Uterus (tissue), 4 donors: ENCODE measurements around the gene SSBP3. TPM values are rescaled to one million over a fixed set of nuclear protein-coding genes. Genes with fewer than 3 reads are reported as not detected.
A peak's percentile ranks its signal among the peaks of the same experiment; 100 is the strongest.

Experiments
- DNase-seq, 2 donors: peaks; one replicate each; pipeline ENCODE4 v3.0.0-alpha.2; 2019 to 2020
- H3K27ac ChIP-seq, 2 donors: fragments of 200-600 bp; sonication (generic); 1 replicate in 1 of 2; 2 replicates in 1 of 2; pipeline ENCODE4 v1.5.1; 2016 to 2018
- H3K27me3 ChIP-seq, 2 donors: fragments of 200-600 bp; sonication (generic); one replicate each; pipeline ENCODE4 v1.5.1; 2018 to 2019; ENCODE audit warnings: control low read depth in 1 of 2
- H3K36me3 ChIP-seq, 2 donors: fragments of 200-600 bp; sonication (generic); one replicate each; pipeline ENCODE4 v1.5.1; 2019; ENCODE audit warnings: control low read depth in 1 of 2
- H3K4me1 ChIP-seq, 2 donors: fragments of 200-600 bp; sonication (generic); one replicate each; pipeline ENCODE4 v1.5.1; 2018 to 2019; ENCODE audit warnings: control low read depth in 1 of 2
- H3K4me3 ChIP-seq, 2 donors: fragments of 200-600 bp; sonication (generic); 1 replicate in 1 of 2; 2 replicates in 1 of 2; pipeline ENCODE4 v1.5.1; 2018 to 2019; ENCODE audit warnings: mild to moderate bottlenecking in 1 of 2
- H3K9me3 ChIP-seq, 2 donors: fragments of 200-600 bp; sonication (generic); one replicate each; pipeline ENCODE4 v1.5.1; 2019; ENCODE audit warnings: control low read depth in 1 of 2
- CTCF ChIP-seq, 4 experiments: fragments of 200-600 bp in 2 of 4; fragments of 450-650 bp in 2 of 4; sonication (generic) in 2 of 4; IDR thresholded peaks; one replicate each; pipeline ENCODE4 v1.5.1; 2016 to 2019; ENCODE audit warnings: antibody characterized with exemption in 4 of 4, mild to moderate bottlenecking in 2 of 4, moderate library complexity in 1 of 4
- POLR2A ChIP-seq, 2 donors: fragments of 450-650 bp; IDR thresholded peaks; one replicate each; pipeline ENCODE4 v1.6.1; 2016; ENCODE audit warnings: antibody characterized with exemption in 2 of 2, mild to moderate bottlenecking in 1 of 2, moderate library complexity in 1 of 2
- intact Hi-C: fragments of 100-400 bp; cut with DNase I; formaldehyde crosslinking; loops from one replicate; pipeline ENCODE4 v1.15.1; 2023; ENCODE audit warnings: low total_unique reads
- total RNA-seq, 4 donors: library from RNA; depleted of rRNA in 3 of 4; stranded (reverse); fragments of >200 nt in 3 of 4; gene quantifications; one replicate each; pipeline versions ENCODE4 v1.1.0 to v1.2.4, GENCODE V29; 2014 to 2023
- donor health status: DM: yes; HTN: yes; CAD: no.

Gene SSBP3
- total RNA-seq, 4 donors from 2014 or later: 19.7 to 125 (median 31.4) TPM

- Histone ChIP-seq H3K27me3 (no peaks in the 10 kb centered on the region), H3K36me3 (no peaks in the 10 kb centered on the region), H3K4me3 (no peak overlapping the region), H3K9me3 (no peaks in the 10 kb centered on the region), H3K27ac (peak overlapping the region; percentile 64 to 93), H3K4me1 (peaks cover 0 to 17% of the 10 kb centered on the region in 2 donors)
- DNase-seq: no peak
- TF ChIP-seq CTCF (IDR thresholded peaks at IDR 0.05): no peak
- no peak for TF ChIP-seq POLR2A (IDR thresholded peaks at IDR 0.05)
- intact Hi-C loops: no loop called here
Measured at GRCh38 chr1:54384471-54384870, 21.7 kb downstream of the SSBP3 start.

- Histone ChIP-seq H3K9me3 (no peaks in the 10 kb centered on the region), H3K4me3 (no peak overlapping the region), H3K27me3 (no peaks in the 10 kb centered on the region), H3K36me3 (no peaks in the 10 kb centered on the region), H3K27ac (no peak overlapping the region), H3K4me1 (peaks cover 6 to 24% of the 10 kb centered on the region in 2 donors)
- TF ChIP-seq CTCF (IDR thresholded peaks at IDR 0.05) (no peak), POLR2A (IDR thresholded peaks at IDR 0.05) (no peak)
- intact Hi-C loops: no loop called here
- no peak for DNase-seq
Measured at GRCh38 chr1:54381524-54381923, 24.7 kb downstream of the SSBP3 start.

- no peak for DNase-seq
- TF ChIP-seq POLR2A (IDR thresholded peaks at IDR 0.05): no peak
- TF ChIP-seq CTCF (IDR thresholded peaks at IDR 0.05): no peak
- H3K4me3 ChIP-seq: no peak overlapping the region
- no peaks in the 10 kb centered on the region for H3K9me3 ChIP-seq
- peak overlapping the region; percentile 18 to 53 for H3K27ac ChIP-seq
- H3K4me1 ChIP-seq: peaks cover 12 to 24% of the 10 kb centered on the region in 2 donors
- no peaks in the 10 kb centered on the region for H3K27me3 ChIP-seq
- no peaks in the 10 kb centered on the region for H3K36me3 ChIP-seq
- intact Hi-C loops: no loop called here
Measured at GRCh38 chr1:54380290-54380882, 25.8 kb downstream of the SSBP3 start.

- intact Hi-C loops: no loop called here
Measured at GRCh38 chr1:54379555-54380289, 26.5 kb downstream of the SSBP3 start.

More at GRCh38 chr1:54379555-54380289, 26.5 kb downstream of the SSBP3 start:
- TF ChIP-seq CTCF (IDR thresholded peaks at IDR 0.05) (no peak), POLR2A (IDR thresholded peaks at IDR 0.05) (no peak)
- DNase-seq: peak in 1 of 2 donors; percentile 42
- H3K4me3 ChIP-seq: no peak overlapping the region
- H3K9me3 ChIP-seq: no peaks in the 10 kb centered on the region
- no peaks in the 10 kb centered on the region for H3K36me3 ChIP-seq
- H3K27me3 ChIP-seq: no peaks in the 10 kb centered on the region
- H3K4me1 ChIP-seq: peaks cover 12 to 19% of the 10 kb centered on the region in 2 donors
- peak overlapping the region; percentile 18 to 53 for H3K27ac ChIP-seq
